ENCODE data around the gene DAB2IP.

DNA sequence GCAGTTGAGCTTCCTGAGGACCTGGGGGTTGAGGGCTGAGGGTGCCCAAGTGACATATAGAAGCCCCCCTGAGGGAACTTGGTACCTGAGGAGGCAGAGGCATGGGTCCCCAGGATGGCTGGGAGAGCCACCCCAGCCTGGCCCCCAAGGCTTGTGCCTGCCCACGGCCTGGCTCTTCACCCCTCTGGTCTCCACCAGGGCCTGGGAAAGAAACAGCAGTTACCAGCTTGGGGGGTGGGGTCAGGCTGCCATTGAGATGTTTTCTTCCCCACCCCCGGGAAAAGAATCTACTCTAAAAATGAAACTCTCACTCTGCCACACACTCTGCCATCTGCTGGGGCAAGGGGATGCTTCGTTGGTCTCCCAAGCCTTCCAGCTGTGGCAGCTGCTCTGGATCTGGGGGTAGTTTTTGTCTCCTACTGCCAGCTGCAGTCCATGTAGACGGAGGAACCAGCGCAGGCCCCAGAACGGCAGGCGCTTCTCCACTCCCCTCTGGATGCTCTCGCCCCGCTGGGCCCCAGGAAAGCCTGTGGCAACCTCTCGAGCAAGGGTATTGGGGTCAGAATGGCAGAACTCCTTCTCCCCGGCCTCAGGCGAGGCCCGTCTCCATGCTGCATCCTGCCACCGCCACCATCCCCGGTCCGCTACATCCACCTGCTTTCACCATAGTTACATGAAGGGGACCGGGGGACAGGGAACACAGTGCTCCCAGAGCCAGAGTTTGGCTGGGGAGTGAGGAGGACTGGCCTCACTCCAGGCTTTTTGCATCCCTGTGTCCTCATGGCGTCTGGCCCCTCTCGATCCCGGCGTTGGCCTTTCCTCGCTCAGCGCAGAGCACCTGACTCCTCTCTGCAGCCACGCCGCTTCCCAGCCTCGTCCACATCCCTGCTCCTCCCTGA is 123.5 kb downstream of the DAB2IP start:
- TF ChIP-seq, protein P1, sequence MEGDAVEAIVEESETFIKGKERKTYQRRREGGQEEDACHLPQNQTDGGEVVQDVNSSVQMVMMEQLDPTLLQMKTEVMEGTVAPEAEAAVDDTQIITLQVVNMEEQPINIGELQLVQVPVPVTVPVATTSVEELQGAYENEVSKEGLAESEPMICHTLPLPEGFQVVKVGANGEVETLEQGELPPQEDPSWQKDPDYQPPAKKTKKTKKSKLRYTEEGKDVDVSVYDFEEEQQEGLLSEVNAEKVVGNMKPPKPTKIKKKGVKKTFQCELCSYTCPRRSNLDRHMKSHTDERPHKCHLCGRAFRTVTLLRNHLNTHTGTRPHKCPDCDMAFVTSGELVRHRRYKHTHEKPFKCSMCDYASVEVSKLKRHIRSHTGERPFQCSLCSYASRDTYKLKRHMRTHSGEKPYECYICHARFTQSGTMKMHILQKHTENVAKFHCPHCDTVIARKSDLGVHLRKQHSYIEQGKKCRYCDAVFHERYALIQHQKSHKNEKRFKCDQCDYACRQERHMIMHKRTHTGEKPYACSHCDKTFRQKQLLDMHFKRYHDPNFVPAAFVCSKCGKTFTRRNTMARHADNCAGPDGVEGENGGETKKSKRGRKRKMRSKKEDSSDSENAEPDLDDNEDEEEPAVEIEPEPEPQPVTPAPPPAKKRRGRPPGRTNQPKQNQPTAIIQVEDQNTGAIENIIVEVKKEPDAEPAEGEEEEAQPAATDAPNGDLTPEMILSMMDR (IDR thresholded peaks at IDR 0.05) = no peak
- no peak for TF ChIP-seq EZH2 (IDR thresholded peaks at IDR 0.05)

Data from neural progenitor cell (in vitro differentiated cells).